SU-DHL-6 (cell line): ENCODE results near the gene PHTF1.

ENCODE experiments used
- H2AFZ ChIP-seq: fragments of 200-600 bp; sonication (generic); 2 replicates; pipeline ENCODE4 v1.6.1; 2014; ENCODE audit warnings: low read depth, mild to moderate bottlenecking, moderate library complexity, mixed read lengths, antibody characterized with exemption, low read length; ENCODE audit not compliant: severe bottlenecking
- H3F3A ChIP-seq: fragments of 200-600 bp; shearing (Covaris generic); 2 replicates; pipeline ENCODE4 v1.6.0; 2016; ENCODE audit warnings: antibody characterized with exemption, mild to moderate bottlenecking; ENCODE audit not compliant: insufficient read depth
- H3K27ac ChIP-seq: fragments of 200-600 bp; sonication (generic); 2 replicates; pipeline ENCODE4 v1.5.1; 2016; ENCODE audit warnings: low read depth, mild to moderate bottlenecking, low read length, moderate library complexity, mixed read lengths
- H3K27me3 ChIP-seq: fragments of 200-600 bp; sonication (generic), shearing (Covaris generic); 2 replicates; pipeline ENCODE4 v1.6.0; 2014; ENCODE audit warnings: mild to moderate bottlenecking, low read length
- H3K36me3 ChIP-seq: fragments of 200-600 bp; sonication (generic); 2 replicates; pipeline ENCODE4 v1.6.1; 2014; ENCODE audit warnings: mild to moderate bottlenecking, low read length, mixed read lengths
- H3K4me2 ChIP-seq: fragments of 300-600, 200-600 bp; shearing (Covaris generic), sonication (generic); 2 replicates; pipeline ENCODE4 v1.6.0; 2014; ENCODE audit warnings: low read length, low read depth, mild to moderate bottlenecking; ENCODE audit not compliant: poor library complexity, severe bottlenecking
- H3K4me3 ChIP-seq: fragments of 200-600 bp; sonication (generic); 2 replicates; pipeline ENCODE4 v1.5.1; 2014; ENCODE audit warnings: antibody characterized with exemption, low read length, mild to moderate bottlenecking, mixed read lengths; ENCODE audit not compliant: insufficient read depth, poor library complexity, severe bottlenecking
- H3K79me2 ChIP-seq: fragments of 200-600 bp; sonication (generic); 2 replicates; pipeline ENCODE4 v1.6.1; 2014; ENCODE audit warnings: mild to moderate bottlenecking, low read length, moderate library complexity; ENCODE audit not compliant: insufficient read depth
- H3K9ac ChIP-seq: fragments of 200-600 bp; sonication (generic); 2 replicates; pipeline ENCODE4 v1.7.0; 2014; ENCODE audit warnings: mild to moderate bottlenecking, low read length
- H3K9me2 ChIP-seq: fragments of 200-600 bp; sonication (generic); replicated peaks from 2 replicates; pipeline ENCODE4 v1.6.1; 2014; ENCODE audit warnings: low read length; ENCODE audit not compliant: insufficient read depth
- H3K9me3 ChIP-seq: fragments of 200-600 bp; sonication (generic); 2 replicates; pipeline ENCODE4 v1.6.1; 2014; ENCODE audit warnings: low read length, mixed read lengths; ENCODE audit not compliant: insufficient read depth
- H4K20me1 ChIP-seq: fragments of 200-600 bp; sonication (generic); 2 replicates; pipeline ENCODE4 v1.6.1; 2014; ENCODE audit warnings: low read depth, mild to moderate bottlenecking, antibody characterized with exemption, low read length, moderate library complexity, mixed read lengths
- CTCF ChIP-seq: fragments of 200-600 bp; sonication (generic); IDR thresholded peaks from one replicate; pipeline ENCODE4 v1.5.1; 2017; ENCODE audit warnings: antibody characterized with exemption, mild to moderate bottlenecking, low read length, moderate library complexity; ENCODE audit not compliant: insufficient read depth, poor library complexity, severe bottlenecking
- EZH2phosphoT487 ChIP-seq: fragments of 200-600 bp; sonication (generic), shearing (Covaris generic); conservative IDR thresholded peaks from 2 replicates; pipeline ENCODE4 v1.6.1; 2018; ENCODE audit warnings: mild to moderate bottlenecking, antibody characterized with exemption, low read length, moderate library complexity, mixed read lengths

Gene PHTF1

GRCh38 chr1:113714606-113715269 is 44.5 kb downstream of the PHTF1 start:
- Histone ChIP-seq H3K4me2 (no peak overlapping the region), H4K20me1 (no peaks in the 10 kb centered on the region), H3K27ac (no peak overlapping the region), H3K36me3 (peaks cover 20% of the 10 kb centered on the region; the same call in 1 of the 2 replicates), H3K4me3 (no peak overlapping the region), H3K27me3 (no peaks in the 10 kb centered on the region), H2AFZ (no peak overlapping the region), H3K9me3 (peaks cover 7% of the 10 kb centered on the region; the same call in 1 of the 2 replicates), H3F3A (no peaks in the 10 kb centered on the region), H3K9me2 (no peaks in the 10 kb centered on the region), H3K79me2 (no peaks in the 10 kb centered on the region), H3K9ac (no peak overlapping the region)
- TF ChIP-seq EZH2phosphoT487 (no peak), CTCF (no peak)

GRCh38 chr1:113701429-113701828 is 57.9 kb downstream of the PHTF1 start:
- H3K4me3 ChIP-seq, result no peak overlapping the region
- H3K36me3 ChIP-seq, result peaks cover 25% of the 10 kb centered on the region
- peaks cover 4% of the 10 kb centered on the region for H3F3A ChIP-seq
- no peaks in the 10 kb centered on the region for H3K27me3 ChIP-seq
- no peak overlapping the region for H3K27ac ChIP-seq
- H3K9me2 ChIP-seq, result no peaks in the 10 kb centered on the region
- H2AFZ ChIP-seq, result no peak overlapping the region
- H4K20me1 ChIP-seq, result no peaks in the 10 kb centered on the region
- H3K9ac ChIP-seq, result no peak overlapping the region
- no peaks in the 10 kb centered on the region for H3K79me2 ChIP-seq
- no peaks in the 10 kb centered on the region for H3K9me3 ChIP-seq
- no peak overlapping the region for H3K4me2 ChIP-seq
- TF ChIP-seq EZH2phosphoT487 (no peak), CTCF (no peak)

- Histone ChIP-seq H3K36me3 (peaks cover 42% of the 10 kb centered on the region), H3K4me3 (no peak overlapping the region), H3K79me2 (no peaks in the 10 kb centered on the region), H3K9me3 (peaks cover 17% of the 10 kb centered on the region; the same call in 1 of the 2 replicates), H3K9me2 (no peaks in the 10 kb centered on the region), H3K4me2 (no peak overlapping the region), H2AFZ (no peak overlapping the region), H3K9ac (no peak overlapping the region), H4K20me1 (no peaks in the 10 kb centered on the region), H3K27me3 (no peaks in the 10 kb centered on the region), H3F3A (no peaks in the 10 kb centered on the region), H3K27ac (no peak overlapping the region)
- TF ChIP-seq EZH2phosphoT487 (no peak), CTCF (no peak)
These were observed 64.4 kb downstream of the PHTF1 start for GRCh38 chr1:113694910-113695309.
